ENCODE measurements around the gene RBM14.
A peak's percentile ranks its signal among the peaks of the same experiment; 100 is the strongest.

The RBM14 gene

GRCh38 chr11:66616379-66617154, at the start of gene RBM14:
RBM14 (plus strand) TSS chr11:66616630; CDS start chr11:66616721, 91 bp downstream.
- peak; percentile 99 for DNase-seq (ENCODE audit: low spot score)
- no peak for TF ChIP-seq CTCF (IDR thresholded peaks at IDR 0.05; ENCODE audit: borderline replicate concordance, control extremely low read depth, extremely low read depth, insufficient read depth, missing control alignments)
- in situ Hi-C loops (cut with MboI; ENCODE audit: low sequenced_read_pairs, unreplicated experiment) = no loop called here

GRCh38 chr11:66567787-66568123, 48.7 kb upstream of the RBM14 start:
- TF ChIP-seq CTCF (IDR thresholded peaks at IDR 0.05; ENCODE audit: borderline replicate concordance, control extremely low read depth, extremely low read depth, insufficient read depth, missing control alignments) = no peak
- in situ Hi-C loops (cut with MboI; ENCODE audit: low sequenced_read_pairs, unreplicated experiment) = no loop called here
- no peak for DNase-seq (ENCODE audit: low spot score)

GRCh38 chr11:66568124-66568916, 48.1 kb upstream of the RBM14 start, which contains the start of gene CTSF:
CTSF (minus strand) TSS chr11:66568606; CDS start chr11:66568486, 120 bp downstream.
- TF ChIP-seq CTCF (IDR thresholded peaks at IDR 0.05; ENCODE audit: borderline replicate concordance, control extremely low read depth, extremely low read depth, insufficient read depth, missing control alignments) = no peak
- in situ Hi-C loops (cut with MboI; ENCODE audit: low sequenced_read_pairs, unreplicated experiment) = no loop called here
- DNase-seq (ENCODE audit: low spot score) = peak; percentile 92

GRCh38 chr11:66569076-66569475, 47.4 kb upstream of the RBM14 start:
- DNase-seq (ENCODE audit: low spot score) = no peak
- in situ Hi-C loops (cut with MboI; ENCODE audit: low sequenced_read_pairs, unreplicated experiment) = no loop called here
- TF ChIP-seq CTCF (IDR thresholded peaks at IDR 0.05; ENCODE audit: borderline replicate concordance, control extremely low read depth, extremely low read depth, insufficient read depth, missing control alignments) = no peak

- in situ Hi-C loops (cut with MboI; ENCODE audit: low sequenced_read_pairs, unreplicated experiment) = no loop called here
- DNase-seq (ENCODE audit: low spot score) = no peak
These were observed 46.2 kb upstream of the RBM14 start for GRCh38 chr11:66570079-66570849.

More at GRCh38 chr11:66570079-66570849, 46.2 kb upstream of the RBM14 start:
- no peak for TF ChIP-seq CTCF (IDR thresholded peaks at IDR 0.05; ENCODE audit: borderline replicate concordance, control extremely low read depth, extremely low read depth, insufficient read depth, missing control alignments)
